Measurements from ENCODE around the gene PCARE. TPM values are rescaled to one million over a fixed set of nuclear protein-coding genes. Genes with fewer than 3 reads are reported as not detected.

The PCARE gene
- total and polyA plus RNA-seq, 2 of the 8 experiments (the other 6 are each of a cell fraction or from before 2014, with no cell fraction given): not detected

DNA sequence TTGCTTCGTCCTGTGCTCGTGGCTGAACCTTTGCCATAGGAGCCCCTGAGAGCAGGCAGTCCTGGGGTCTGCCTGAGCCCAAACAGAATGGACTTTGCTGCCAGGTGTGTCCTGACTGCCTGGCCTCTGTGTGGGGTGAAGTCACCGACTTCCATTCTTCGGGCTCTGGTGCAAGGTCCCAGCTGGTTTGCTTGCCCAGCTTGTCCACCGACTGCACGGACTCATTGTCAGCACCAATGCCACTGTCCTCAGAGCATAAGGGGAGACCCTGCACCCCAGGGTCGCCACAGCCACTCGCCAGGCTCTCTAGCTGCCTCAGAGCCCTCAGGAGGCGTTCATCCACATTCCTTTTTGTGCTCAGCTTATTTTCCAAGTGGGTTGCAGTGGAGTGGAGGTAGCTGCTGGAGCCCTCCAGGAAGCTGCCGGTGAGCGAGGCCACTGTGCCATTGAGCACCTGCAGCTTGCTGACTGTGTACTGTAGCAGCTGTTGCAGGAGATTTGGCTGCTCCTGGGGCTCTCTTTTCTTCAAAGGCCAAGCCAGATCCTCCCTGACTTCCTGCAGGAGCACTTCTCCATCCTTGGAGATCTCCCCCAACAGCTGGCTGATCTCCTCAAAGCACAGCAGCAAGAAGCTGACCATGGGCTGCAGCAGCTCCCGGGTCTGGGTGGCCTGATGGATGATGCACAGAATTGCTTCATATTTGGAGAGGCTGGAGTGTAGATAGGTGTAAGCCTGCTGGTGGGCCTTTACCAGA, 1.2 kb downstream of the PCARE start (continued):
- TF ChIP-seq, protein P1, sequence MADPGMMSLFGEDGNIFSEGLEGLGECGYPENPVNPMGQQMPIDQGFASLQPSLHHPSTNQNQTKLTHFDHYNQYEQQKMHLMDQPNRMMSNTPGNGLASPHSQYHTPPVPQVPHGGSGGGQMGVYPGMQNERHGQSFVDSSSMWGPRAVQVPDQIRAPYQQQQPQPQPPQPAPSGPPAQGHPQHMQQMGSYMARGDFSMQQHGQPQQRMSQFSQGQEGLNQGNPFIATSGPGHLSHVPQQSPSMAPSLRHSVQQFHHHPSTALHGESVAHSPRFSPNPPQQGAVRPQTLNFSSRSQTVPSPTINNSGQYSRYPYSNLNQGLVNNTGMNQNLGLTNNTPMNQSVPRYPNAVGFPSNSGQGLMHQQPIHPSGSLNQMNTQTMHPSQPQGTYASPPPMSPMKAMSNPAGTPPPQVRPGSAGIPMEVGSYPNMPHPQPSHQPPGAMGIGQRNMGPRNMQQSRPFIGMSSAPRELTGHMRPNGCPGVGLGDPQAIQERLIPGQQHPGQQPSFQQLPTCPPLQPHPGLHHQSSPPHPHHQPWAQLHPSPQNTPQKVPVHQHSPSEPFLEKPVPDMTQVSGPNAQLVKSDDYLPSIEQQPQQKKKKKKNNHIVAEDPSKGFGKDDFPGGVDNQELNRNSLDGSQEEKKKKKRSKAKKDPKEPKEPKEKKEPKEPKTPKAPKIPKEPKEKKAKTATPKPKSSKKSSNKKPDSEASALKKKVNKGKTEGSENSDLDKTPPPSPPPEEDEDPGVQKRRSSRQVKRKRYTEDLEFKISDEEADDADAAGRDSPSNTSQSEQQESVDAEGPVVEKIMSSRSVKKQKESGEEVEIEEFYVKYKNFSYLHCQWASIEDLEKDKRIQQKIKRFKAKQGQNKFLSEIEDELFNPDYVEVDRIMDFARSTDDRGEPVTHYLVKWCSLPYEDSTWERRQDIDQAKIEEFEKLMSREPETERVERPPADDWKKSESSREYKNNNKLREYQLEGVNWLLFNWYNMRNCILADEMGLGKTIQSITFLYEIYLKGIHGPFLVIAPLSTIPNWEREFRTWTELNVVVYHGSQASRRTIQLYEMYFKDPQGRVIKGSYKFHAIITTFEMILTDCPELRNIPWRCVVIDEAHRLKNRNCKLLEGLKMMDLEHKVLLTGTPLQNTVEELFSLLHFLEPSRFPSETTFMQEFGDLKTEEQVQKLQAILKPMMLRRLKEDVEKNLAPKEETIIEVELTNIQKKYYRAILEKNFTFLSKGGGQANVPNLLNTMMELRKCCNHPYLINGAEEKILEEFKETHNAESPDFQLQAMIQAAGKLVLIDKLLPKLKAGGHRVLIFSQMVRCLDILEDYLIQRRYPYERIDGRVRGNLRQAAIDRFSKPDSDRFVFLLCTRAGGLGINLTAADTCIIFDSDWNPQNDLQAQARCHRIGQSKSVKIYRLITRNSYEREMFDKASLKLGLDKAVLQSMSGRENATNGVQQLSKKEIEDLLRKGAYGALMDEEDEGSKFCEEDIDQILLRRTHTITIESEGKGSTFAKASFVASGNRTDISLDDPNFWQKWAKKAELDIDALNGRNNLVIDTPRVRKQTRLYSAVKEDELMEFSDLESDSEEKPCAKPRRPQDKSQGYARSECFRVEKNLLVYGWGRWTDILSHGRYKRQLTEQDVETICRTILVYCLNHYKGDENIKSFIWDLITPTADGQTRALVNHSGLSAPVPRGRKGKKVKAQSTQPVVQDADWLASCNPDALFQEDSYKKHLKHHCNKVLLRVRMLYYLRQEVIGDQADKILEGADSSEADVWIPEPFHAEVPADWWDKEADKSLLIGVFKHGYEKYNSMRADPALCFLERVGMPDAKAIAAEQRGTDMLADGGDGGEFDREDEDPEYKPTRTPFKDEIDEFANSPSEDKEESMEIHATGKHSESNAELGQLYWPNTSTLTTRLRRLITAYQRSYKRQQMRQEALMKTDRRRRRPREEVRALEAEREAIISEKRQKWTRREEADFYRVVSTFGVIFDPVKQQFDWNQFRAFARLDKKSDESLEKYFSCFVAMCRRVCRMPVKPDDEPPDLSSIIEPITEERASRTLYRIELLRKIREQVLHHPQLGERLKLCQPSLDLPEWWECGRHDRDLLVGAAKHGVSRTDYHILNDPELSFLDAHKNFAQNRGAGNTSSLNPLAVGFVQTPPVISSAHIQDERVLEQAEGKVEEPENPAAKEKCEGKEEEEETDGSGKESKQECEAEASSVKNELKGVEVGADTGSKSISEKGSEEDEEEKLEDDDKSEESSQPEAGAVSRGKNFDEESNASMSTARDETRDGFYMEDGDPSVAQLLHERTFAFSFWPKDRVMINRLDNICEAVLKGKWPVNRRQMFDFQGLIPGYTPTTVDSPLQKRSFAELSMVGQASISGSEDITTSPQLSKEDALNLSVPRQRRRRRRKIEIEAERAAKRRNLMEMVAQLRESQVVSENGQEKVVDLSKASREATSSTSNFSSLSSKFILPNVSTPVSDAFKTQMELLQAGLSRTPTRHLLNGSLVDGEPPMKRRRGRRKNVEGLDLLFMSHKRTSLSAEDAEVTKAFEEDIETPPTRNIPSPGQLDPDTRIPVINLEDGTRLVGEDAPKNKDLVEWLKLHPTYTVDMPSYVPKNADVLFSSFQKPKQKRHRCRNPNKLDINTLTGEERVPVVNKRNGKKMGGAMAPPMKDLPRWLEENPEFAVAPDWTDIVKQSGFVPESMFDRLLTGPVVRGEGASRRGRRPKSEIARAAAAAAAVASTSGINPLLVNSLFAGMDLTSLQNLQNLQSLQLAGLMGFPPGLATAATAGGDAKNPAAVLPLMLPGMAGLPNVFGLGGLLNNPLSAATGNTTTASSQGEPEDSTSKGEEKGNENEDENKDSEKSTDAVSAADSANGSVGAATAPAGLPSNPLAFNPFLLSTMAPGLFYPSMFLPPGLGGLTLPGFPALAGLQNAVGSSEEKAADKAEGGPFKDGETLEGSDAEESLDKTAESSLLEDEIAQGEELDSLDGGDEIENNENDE (IDR thresholded peaks at IDR 0.05; ENCODE audit: insufficient replicate concordance, low read length): no peak
- TF ChIP-seq CBX8 (IDR thresholded peaks at IDR 0.05; ENCODE audit: borderline replicate concordance, low read depth, low read length): no peak
- no peak for TF ChIP-seq TAF1 (IDR thresholded peaks at IDR 0.05; ENCODE audit: low read depth, low read length)
- no peak for TF ChIP-seq YY1 (IDR thresholded peaks at IDR 0.05; ENCODE audit: low read depth, low read length)
- no peak for TF ChIP-seq RNF2 (IDR thresholded peaks at IDR 0.05; ENCODE audit: borderline replicate concordance, low read depth, low read length, missing control alignments, poor library complexity, severe bottlenecking)
- TF ChIP-seq SRF (IDR thresholded peaks at IDR 0.05; ENCODE audit: low read depth, low read length): no peak

Measured in H1 (cell line).